GM18868 (cell line): ENCODE data around the gene ESD.

Source experiments
- ATAC-seq: cut with Tn5 transposase; IDR thresholded peaks from one replicate; pipeline ENCODE4 v1.9.1; 2021; ENCODE audit warnings: mild to moderate bottlenecking, moderate library complexity; ENCODE audit not compliant: unreplicated experiment

ESD gene

DNA sequence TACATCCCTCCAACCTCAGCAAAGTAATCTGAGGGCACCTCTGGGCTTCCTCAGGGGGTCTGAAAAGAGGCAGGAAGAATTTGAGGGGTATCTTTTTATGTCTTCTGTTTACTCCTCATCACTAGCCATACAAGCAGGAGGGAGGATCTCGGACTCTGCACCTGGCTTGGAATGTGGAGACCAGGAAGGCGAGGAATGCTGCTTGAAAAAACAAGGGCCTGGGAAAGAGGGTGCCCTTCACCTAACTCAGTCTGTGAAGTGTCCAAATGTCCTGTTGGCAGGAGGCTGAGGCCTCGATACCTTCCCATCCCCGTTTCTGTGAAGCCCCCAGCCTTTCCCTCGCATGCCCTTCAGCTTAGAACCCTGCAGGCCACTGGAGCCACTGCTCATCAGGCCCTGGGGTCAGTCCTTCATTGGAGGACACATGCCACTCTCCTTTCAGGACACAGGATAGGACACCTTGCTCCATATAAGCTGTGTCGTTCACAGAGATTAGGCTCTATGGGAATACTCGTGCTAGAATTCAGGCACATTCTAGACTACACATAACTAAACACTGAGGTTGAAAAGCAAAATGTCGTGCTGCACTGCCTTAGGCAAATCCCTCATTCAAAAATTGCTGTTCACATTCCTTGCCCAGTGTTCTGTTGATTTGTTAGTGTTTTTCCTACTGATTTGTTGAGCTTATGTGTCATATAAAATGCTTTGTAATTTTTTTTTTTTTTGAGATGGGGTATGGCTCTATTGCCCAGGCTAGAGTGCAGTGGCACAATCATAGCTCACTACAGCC lies 49.7 kb downstream of the ESD start:
- no peak for ATAC-seq

DNA sequence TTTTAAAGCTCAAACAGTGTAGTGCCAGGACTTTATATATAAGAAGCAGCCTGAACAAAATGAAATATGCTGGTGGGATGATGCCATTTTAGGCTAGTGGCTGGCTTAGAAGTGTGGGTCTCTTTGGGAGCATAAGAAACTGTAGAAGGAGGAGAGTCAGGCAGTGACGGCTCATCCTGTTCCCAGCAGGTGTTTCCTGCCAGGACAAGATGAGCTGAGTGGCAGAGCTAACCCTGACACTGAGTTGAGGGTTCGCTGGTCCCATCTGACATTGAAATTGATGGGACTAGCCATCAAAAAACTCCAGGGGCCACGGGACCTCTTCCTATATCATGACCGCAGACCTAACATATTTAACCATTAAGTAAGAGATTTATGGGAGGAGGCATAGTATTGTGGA lies 51.3 kb downstream of the ESD start:
- ATAC-seq = no peak

DNA sequence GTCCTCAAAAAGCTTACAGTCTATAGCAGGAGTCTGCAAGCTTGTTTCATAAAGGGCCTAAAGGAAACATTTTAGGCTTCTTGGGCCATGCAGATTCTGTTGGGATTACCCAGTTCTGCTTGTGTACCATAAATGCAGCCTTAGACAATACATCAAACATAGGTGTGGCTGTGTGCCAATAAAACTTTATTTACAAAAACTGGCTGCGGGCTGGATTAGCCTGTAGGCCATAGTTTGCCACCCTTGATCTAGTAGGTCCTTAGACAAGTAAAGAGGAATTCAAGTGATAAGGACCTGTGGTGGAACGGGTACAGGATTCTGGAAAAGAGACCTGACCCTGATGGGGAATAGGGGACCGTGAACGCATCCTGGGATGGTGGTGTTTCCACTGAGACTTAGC lies 51.9 kb downstream of the ESD start:
- no peak for ATAC-seq

DNA sequence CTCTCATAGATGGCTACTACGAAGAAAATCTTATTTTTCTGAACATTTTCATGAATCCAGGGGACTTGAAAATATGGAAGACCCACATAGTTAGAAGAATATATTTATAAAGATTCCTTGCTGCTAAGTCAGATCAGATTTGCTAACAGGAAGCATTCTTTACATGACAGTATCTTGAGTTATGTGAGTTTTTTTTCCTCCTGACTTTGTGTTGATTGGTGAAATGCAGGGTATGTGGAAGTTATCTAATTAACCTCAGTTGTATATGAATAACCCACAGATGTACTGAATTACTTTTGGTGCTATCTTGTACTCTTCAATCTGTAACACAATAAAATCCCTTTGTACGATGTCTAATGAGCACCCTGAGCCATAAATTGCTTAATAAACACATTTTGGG lies 53.8 kb downstream of the ESD start:
- ATAC-seq = no peak

DNA sequence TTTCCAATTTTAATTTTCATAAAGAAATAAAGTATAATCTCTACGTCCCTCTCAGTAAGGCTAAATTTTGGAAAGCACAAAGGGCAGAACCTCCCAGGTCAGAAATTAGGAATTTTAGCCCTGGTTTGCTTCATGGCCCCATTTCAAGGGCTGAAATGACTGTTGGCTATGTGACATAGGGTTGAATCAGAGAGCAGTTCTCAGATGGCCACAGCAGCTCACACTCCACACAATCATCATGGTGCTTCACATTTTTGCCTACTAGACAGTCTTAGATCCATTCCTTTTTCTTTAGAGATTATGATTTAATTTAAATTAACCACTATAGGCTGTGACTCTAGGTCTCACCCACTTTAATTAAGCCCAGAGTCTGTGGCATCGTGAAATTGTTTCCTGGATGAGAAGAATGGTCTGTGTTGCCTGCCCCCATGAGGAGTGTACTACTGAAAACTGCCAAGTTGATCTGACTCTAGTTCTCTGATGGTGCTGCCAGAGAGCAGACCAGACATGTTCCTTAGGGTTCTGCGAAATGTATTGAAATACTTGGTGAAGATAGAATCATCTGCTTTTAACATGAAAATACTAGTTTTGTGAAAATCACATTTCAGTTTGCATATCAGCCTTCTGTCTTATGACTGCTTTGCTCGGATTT lies 57.4 kb downstream of the ESD start:
- ATAC-seq = no peak

DNA sequence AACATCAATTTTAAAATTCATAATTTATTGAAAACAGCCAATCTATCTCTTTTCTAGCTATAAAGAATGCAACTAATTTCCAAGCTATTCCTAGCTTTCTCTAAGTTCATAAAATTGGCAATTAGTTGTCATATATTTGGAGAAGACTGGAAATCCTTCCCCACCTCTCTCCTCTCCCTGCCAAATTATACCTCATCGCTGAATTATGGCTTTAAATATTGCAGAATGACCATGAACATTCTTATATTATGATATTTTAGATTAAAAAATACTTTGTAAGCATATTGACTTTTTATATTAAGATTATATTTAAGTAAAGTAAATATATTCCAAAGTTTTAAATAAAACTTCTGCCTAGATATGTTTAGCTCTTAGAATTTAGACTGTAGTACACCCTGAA lies 58.2 kb downstream of the ESD start:
- no peak for ATAC-seq

DNA sequence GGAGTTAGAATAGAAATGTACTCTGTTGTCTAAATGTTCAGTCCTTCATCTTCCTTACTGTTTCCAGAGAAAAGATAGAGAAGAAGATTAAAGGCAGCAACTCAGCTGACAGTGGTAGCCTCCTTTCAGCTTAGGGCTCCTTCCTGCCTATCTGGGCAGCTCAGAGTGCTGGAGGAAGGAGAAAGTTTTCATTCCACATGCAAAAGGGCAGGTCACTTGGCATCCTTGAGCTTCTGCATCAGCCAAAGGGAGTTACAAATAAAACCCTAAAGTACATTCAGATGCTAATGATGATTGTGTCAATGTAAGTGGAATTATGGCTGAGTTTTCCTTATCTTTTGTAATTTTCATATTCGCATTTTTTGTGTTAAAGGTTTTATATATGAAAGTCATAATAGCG lies 58.9 kb downstream of the ESD start:
- ATAC-seq = no peak

DNA sequence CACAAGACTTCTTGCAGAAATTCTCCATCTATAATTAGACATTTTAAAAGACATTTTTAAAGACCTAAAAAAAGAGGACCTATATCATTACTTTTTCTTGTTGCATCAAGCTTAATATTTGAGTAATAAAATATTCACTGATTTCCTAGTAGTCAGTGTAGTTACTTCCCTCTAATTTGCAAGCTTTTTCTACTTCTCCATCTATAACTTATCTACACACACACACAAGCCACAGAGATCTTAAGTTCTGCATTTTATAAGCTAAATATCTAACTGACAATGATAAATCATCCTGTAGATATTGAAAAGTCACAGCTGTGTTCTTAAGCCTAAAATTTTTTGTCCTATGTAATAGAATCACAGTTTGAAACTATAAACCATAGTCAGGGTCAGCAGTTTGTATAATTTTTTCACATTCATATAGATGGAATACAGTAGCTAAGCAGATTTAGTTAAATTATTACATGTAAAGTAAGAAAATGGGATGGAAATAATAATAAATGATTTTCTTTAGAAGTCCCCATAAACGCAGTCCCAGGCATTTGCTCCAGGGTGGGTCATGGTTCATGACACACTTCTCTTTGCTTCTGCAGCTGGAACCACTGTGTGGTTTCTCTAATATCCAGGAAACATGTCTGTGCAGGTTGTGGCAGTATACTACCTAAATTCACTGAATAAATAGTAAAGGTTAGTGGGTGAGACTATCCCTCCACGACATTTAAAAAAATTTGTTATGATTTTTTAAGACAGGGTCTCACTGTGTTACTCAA lies 60.2 kb downstream of the ESD start:
- no peak for ATAC-seq

DNA sequence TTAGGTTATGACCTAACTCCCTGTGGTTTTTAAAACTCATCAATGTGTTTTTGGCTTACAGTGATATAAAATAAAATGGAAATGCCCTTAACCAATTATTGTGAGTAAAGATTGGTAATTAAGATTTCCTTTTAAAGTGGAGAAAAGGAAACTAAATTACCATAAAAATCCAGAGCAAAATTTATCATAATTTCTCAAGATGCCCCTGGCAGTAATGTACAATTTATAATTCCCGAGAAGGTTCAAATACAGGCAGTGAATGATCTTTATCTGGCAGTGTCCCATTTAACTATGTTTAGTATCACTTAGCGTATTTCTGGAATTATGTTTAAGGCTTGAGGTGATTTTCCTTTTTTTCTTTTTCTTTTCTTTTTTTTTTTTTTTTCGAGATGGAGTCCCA lies 61.5 kb downstream of the ESD start:
- ATAC-seq = no peak

DNA sequence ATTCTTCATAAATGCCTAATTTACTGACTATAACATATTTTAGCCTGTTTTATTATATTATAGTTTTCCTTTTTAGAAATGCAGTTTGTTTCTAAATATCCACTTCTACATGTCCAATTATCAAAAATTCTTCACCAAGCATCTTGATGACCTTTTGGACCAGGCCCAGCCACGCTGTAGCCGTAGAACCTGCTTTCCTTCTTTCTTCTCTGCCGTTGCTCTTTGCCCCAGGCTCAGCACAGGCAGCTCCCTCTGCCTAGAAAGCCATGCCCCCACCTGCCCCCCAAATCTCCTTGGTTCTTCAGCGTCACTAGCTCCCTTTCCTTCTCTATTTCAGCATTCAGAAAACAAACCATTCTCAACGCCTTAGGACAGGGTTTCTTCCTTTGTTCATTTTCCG lies 65.4 kb downstream of the ESD start:
- ATAC-seq = no peak

DNA sequence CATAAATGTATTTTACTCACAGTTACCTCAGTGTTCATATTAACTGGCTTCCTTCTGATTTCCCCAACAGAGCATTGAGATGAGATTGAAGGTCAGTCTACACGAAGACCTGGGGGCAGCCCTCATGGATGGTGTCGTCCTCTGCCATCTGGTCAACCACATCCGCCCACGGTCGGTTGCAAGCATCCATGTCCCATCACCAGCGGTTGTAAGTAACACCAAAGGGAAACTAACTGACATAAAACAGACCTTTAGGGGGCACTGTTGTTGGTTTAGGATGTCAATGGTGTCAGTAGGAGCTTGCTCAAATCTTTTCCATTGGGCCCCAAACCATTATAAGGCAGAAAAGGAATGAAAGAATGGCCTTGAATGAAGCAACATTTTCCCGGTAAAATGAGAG lies 68.2 kb downstream of the ESD start:
- ATAC-seq = no peak

DNA sequence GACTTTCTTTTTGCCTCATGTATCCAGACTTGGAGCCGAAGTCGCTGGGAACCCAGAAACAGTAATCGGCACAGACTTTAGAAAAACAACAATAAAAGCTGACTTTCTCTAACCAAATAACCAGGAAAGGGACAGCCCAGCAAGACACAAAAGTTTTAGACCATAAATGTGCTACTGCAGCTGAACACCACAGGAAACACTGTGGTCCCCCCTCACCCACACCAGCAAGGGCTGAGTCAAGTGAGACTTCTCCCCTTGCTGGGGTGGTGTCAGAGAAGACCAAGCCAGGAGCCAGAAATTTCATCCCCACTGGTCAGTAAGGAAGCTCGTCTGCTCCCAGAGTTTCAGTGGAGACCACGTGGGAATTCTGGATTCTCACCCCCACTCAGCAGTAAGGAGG lies 70.6 kb downstream of the ESD start:
- ATAC-seq = no peak
